Measurements from ENCODE around the gene DAAM1. TPM values are rescaled to one million over a fixed set of nuclear protein-coding genes. Genes with fewer than 3 reads are reported as not detected.
A peak's percentile ranks its signal among the peaks of the same experiment; 100 is the strongest.

DAAM1 gene
- total RNA-seq, 4 donors from 2014 or later, result 40.0 to 86.7 (median 57.6) TPM

DNA sequence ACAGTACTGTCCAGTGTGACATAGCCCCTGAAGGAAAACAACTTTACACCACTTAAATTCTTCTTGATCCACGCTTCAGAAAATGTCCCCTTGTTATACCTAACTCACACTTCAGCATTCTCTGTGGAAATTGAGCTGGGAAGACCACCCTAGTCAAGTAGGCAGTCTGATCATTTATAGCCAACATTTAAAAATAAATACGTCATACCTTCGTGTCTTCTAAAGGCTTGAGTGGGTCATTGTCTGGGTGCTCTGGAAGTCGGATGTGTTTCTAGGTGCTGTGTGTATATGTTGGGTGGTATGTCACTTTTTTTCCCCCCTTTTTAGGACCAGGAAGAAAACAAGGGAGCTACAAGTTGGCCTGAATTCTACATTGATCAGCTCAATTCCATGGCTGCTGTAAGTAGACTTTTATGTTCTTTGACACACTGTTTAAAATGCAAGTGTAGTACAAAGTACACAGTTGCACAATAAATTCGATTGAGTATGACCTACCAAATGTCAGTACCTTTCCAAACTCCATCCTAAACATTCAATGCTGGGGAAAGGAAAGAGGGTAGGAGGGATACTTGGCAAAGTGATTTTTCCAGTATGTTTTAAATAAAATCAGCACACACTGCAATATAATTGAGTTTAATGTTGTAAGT is 126.6 kb downstream of the DAAM1 start:
- H3K36me3 ChIP-seq, result no peaks in the 10 kb centered on the region
- peaks cover 0 to 63% (median 19%) of the 10 kb centered on the region in 4 donors for H3K4me1 ChIP-seq
- 75 to 90% methylated on average over 5 of the region's 5 CpGs for WGBS, 2 donors
- no peak overlapping the region for H3K4me3 ChIP-seq
- no peak for DNase-seq (ENCODE audit: low spot score in 2 of 2)
- H3K27ac ChIP-seq, result no peak overlapping the region
- H3K27me3 ChIP-seq, result no peaks in the 10 kb centered on the region
- no peaks in the 10 kb centered on the region for H3K9me3 ChIP-seq
- TF ChIP-seq, protein P1, sequence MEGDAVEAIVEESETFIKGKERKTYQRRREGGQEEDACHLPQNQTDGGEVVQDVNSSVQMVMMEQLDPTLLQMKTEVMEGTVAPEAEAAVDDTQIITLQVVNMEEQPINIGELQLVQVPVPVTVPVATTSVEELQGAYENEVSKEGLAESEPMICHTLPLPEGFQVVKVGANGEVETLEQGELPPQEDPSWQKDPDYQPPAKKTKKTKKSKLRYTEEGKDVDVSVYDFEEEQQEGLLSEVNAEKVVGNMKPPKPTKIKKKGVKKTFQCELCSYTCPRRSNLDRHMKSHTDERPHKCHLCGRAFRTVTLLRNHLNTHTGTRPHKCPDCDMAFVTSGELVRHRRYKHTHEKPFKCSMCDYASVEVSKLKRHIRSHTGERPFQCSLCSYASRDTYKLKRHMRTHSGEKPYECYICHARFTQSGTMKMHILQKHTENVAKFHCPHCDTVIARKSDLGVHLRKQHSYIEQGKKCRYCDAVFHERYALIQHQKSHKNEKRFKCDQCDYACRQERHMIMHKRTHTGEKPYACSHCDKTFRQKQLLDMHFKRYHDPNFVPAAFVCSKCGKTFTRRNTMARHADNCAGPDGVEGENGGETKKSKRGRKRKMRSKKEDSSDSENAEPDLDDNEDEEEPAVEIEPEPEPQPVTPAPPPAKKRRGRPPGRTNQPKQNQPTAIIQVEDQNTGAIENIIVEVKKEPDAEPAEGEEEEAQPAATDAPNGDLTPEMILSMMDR (IDR thresholded peaks at IDR 0.05), result no peak
- TF ChIP-seq POLR2A (IDR thresholded peaks at IDR 0.05), result no peak
- no peak for TF ChIP-seq EP300 (IDR thresholded peaks at IDR 0.05)

DNA sequence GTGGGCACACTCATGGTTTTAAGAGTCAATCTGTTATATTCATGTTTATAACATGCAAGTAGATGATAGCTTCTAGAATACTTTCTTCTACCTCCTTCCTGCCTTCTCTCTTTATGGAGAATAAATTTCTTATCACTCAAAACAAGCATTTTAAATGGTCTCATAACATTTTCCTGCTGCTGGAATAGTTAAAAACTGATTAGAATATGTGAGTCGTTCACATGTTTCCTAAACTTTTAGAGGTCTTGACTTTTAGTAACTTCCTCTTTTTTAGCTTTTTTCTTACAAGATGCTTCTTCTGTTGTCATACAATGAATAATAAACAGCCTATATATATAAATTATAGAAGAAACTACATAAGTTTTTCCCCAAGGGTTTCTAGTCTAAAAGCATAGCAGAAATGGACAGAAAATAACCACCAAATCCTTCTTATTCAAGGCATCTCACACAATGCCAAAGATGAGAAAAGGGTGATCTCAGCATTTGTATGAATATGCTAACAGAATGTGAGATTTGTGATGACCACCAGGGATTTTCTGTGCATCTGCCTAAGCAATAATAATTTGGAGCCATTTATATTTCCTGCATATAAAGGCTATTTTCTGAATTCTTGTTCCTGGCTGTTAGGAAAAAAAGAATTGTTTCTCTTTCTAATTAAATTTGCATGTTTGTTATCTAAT is 127.8 kb downstream of the DAAM1 start:
- Histone ChIP-seq H3K36me3 (no peaks in the 10 kb centered on the region), H3K4me1 (peaks cover 0 to 70% (median 26%) of the 10 kb centered on the region in 4 donors), H3K9me3 (no peaks in the 10 kb centered on the region), H3K27ac (no peak overlapping the region), H3K27me3 (no peaks in the 10 kb centered on the region), H3K4me3 (no peak overlapping the region)
- WGBS, 2 donors, result 22 to 23% methylated on average over 1 of the region's 1 CpG
- TF ChIP-seq EP300 (IDR thresholded peaks at IDR 0.05) (no peak), POLR2A (IDR thresholded peaks at IDR 0.05) (no peak)
- TF ChIP-seq, protein P1 (IDR thresholded peaks at IDR 0.05), result no peak
- no peak for DNase-seq (ENCODE audit: low spot score in 2 of 2)

DNA sequence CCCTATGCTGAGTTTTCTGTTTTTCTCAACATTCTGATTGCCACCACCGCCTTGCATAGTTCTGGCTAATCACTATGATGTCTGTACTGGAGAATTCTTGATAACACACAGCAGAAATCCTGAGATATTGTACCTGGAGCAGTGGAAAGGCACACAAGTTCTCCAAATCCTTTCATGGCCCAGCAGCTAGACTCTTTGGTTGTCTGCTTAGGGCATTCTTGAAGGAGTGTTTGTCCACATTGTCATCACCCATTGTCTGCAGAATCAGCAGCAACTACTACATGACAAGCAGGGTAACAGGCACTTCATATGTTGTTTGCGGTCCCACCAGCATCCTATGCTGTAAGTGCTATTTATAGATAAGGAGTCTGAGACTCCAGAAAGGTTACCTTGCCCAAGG is 128.9 kb downstream of the DAAM1 start:
- H3K9me3 ChIP-seq, result no peaks in the 10 kb centered on the region
- DNase-seq (ENCODE audit: low spot score in 2 of 2), result no peak
- H3K4me3 ChIP-seq, result no peak overlapping the region
- WGBS, 2 donors, result 87 to 95% methylated on average over 2 of the region's 2 CpGs
- no peaks in the 10 kb centered on the region for H3K36me3 ChIP-seq
- TF ChIP-seq POLR2A (IDR thresholded peaks at IDR 0.05) (no peak), EP300 (IDR thresholded peaks at IDR 0.05) (no peak)
- TF ChIP-seq, protein P1 (IDR thresholded peaks at IDR 0.05), result no peak
- H3K4me1 ChIP-seq, result peaks cover 0 to 80% (median 33%) of the 10 kb centered on the region in 4 donors
- no peaks in the 10 kb centered on the region for H3K27me3 ChIP-seq
- H3K27ac ChIP-seq, result no peak overlapping the region

DNA sequence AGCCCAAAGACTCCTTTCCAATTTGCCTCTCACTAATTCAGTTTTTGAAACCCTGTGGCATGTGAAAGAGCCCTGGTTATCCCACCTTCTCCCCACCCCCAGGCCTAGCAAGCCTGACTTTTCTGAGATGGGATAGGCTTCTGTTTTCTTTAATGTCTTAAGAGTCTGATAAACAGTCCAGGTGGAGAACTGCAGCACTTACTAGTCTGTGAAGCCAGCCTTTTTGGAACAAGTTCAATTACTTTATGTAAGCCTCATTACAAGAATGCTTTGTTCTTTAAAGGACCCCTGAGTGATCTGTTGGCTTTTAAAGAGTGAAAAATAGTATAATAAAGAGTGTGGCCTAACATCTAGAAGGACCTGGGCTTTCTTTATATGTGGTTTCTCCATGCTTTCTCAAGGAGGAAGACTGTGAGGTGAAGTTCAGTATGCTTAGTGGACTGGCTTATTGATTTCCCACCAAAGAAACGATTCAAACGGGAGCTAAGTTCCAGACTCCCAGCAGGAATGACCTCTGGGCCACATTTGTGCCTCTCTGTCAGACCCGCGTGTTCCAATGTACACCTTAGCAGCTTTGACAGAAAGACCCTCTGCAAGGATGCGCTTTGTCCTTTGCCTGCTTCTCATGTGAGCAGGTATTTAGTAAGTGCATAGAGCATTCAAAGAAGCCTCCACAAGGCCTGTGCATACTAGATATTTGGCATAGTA is 129.5 kb downstream of the DAAM1 start:
- no peaks in the 10 kb centered on the region for H3K9me3 ChIP-seq
- TF ChIP-seq EP300 (IDR thresholded peaks at IDR 0.05), result no peak
- TF ChIP-seq, protein P1 (IDR thresholded peaks at IDR 0.05), result no peak
- no peaks in the 10 kb centered on the region for H3K27me3 ChIP-seq
- DNase-seq (ENCODE audit: low spot score in 2 of 2), result no peak
- H3K4me3 ChIP-seq, result no peak overlapping the region
- WGBS, 2 donors, result 75 to 82% methylated on average over 5 of the region's 5 CpGs
- H3K27ac ChIP-seq, result peak overlapping the region in 2 of 4 donors; percentile 26 to 89
- no peaks in the 10 kb centered on the region for H3K36me3 ChIP-seq
- H3K4me1 ChIP-seq, result peaks cover 0 to 78% (median 33%) of the 10 kb centered on the region in 4 donors

DNA sequence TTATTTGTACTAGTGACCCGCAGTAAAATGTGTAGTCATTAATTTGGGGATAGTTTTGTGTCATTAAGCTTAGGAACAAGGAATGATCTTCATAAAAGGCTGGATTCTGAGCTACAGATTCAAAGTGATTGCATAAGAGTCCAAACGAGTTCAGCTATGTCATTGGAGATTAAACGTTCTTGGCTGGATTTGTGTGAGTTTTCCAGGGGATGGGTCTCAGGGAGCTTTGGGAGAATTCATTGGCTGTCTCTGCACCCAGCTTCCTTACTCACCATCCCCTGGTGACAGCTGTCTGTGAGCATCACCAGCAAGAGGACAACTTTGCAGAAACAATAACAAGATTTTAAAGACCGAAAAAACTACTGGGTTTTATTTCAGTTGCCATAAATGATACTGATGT is 130.4 kb downstream of the DAAM1 start:
- DNase-seq (ENCODE audit: low spot score in 2 of 2), result no peak
- WGBS, 2 donors, result 32 to 43% methylated on average over 4 of the region's 4 CpGs
- Histone ChIP-seq H3K9me3 (no peaks in the 10 kb centered on the region), H3K4me1 (peaks cover 0 to 71% (median 32%) of the 10 kb centered on the region in 4 donors), H3K4me3 (no peak overlapping the region), H3K36me3 (no peaks in the 10 kb centered on the region), H3K27me3 (no peaks in the 10 kb centered on the region), H3K27ac (peak overlapping the region in 2 of 4 donors; percentile 31 to 89)
- TF ChIP-seq POLR2A (IDR thresholded peaks at IDR 0.05) (no peak), EP300 (IDR thresholded peaks at IDR 0.05) (no peak)
- TF ChIP-seq, protein P1 (IDR thresholded peaks at IDR 0.05), result no peak
